ENCODE measurements around the gene UCKL1.

DNA sequence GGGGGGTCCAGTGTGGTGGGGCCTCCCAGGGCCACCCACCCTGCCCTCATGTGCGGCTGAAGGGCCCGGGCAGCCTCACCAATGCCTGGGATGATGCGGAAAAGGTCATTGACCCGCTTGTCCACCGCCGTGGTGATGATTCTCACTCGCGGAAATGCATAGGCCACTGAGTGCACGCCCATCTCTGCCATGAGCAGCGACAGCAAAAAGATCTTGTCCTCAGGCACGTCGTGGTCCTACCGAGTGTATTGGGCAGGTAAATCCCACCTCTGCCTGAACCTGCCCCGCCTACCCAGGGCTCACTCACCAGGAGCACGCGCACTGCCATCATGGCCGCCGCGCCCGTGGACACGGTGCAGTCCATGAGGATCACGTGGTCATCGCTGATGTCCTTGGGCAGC is 16.1 kb downstream of the UCKL1 start:
- TF ChIP-seq, protein P1, sequence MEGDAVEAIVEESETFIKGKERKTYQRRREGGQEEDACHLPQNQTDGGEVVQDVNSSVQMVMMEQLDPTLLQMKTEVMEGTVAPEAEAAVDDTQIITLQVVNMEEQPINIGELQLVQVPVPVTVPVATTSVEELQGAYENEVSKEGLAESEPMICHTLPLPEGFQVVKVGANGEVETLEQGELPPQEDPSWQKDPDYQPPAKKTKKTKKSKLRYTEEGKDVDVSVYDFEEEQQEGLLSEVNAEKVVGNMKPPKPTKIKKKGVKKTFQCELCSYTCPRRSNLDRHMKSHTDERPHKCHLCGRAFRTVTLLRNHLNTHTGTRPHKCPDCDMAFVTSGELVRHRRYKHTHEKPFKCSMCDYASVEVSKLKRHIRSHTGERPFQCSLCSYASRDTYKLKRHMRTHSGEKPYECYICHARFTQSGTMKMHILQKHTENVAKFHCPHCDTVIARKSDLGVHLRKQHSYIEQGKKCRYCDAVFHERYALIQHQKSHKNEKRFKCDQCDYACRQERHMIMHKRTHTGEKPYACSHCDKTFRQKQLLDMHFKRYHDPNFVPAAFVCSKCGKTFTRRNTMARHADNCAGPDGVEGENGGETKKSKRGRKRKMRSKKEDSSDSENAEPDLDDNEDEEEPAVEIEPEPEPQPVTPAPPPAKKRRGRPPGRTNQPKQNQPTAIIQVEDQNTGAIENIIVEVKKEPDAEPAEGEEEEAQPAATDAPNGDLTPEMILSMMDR (IDR thresholded peaks at IDR 0.05), result no peak
- TF ChIP-seq POLR2A (IDR thresholded peaks at IDR 0.05) (no peak), POLR2AphosphoS5 (IDR thresholded peaks at IDR 0.05) (no peak)
